ENCODE results near the gene FBLN1.

DNA sequence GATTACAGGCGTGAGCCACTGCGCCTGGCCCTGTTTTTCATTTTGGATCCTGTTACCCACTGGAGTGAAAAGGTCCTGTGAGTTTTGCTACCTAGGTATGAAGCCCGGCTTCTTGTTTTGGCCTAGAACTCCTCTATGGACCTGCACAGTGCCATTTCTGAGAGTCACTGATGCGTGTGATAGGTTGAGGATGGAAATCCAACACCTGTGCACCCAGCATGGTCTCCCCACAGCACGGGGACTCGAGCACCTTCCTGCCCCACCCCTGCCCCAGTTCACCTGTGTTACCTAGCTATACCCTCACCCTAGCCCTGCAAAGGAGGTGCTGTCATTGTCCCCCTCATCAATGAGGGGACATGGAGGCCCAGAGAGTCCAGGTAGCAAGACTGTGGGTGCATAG, 5.1 kb downstream of the FBLN1 start:
- TF ChIP-seq, protein P1, sequence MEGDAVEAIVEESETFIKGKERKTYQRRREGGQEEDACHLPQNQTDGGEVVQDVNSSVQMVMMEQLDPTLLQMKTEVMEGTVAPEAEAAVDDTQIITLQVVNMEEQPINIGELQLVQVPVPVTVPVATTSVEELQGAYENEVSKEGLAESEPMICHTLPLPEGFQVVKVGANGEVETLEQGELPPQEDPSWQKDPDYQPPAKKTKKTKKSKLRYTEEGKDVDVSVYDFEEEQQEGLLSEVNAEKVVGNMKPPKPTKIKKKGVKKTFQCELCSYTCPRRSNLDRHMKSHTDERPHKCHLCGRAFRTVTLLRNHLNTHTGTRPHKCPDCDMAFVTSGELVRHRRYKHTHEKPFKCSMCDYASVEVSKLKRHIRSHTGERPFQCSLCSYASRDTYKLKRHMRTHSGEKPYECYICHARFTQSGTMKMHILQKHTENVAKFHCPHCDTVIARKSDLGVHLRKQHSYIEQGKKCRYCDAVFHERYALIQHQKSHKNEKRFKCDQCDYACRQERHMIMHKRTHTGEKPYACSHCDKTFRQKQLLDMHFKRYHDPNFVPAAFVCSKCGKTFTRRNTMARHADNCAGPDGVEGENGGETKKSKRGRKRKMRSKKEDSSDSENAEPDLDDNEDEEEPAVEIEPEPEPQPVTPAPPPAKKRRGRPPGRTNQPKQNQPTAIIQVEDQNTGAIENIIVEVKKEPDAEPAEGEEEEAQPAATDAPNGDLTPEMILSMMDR (IDR thresholded peaks at IDR 0.05): no peak
- no peak for TF ChIP-seq EP300 (IDR thresholded peaks at IDR 0.05)
- TF ChIP-seq POLR2A (IDR thresholded peaks at IDR 0.05): no peak
- no peak for TF ChIP-seq POLR2AphosphoS5 (IDR thresholded peaks at IDR 0.05)

All from stomach (tissue), 4 donors.